ENCODE measurements around the gene GABRA5.

GABRA5 gene

DNA sequence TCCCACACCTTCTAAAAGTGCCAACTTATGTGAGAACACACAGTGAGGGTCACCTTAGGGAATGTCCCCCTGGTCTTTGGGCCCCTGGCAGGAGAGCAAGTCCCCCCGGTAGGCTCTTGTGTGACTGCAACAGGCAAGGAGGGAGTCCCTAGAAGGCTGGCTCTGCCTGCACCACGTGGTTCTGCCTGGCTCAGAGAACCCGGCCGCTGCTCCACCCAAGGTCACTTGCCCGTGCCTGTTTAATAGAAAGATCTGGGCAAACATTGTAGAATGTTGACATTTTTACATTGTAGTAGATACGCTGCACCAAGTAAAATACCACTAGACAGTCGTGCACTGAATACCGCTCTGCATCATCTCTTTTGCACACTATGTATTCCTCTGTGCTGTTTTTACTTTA, 21.9 kb downstream of the GABRA5 start:
- TF ChIP-seq, protein P1, sequence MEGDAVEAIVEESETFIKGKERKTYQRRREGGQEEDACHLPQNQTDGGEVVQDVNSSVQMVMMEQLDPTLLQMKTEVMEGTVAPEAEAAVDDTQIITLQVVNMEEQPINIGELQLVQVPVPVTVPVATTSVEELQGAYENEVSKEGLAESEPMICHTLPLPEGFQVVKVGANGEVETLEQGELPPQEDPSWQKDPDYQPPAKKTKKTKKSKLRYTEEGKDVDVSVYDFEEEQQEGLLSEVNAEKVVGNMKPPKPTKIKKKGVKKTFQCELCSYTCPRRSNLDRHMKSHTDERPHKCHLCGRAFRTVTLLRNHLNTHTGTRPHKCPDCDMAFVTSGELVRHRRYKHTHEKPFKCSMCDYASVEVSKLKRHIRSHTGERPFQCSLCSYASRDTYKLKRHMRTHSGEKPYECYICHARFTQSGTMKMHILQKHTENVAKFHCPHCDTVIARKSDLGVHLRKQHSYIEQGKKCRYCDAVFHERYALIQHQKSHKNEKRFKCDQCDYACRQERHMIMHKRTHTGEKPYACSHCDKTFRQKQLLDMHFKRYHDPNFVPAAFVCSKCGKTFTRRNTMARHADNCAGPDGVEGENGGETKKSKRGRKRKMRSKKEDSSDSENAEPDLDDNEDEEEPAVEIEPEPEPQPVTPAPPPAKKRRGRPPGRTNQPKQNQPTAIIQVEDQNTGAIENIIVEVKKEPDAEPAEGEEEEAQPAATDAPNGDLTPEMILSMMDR (conservative IDR thresholded peaks at IDR 0.05; ENCODE audit: low read depth, low read length), result no peak
- DNase-seq (ENCODE audit: low read depth), result no peak
- no peak overlapping the region for H3K4me3 ChIP-seq (ENCODE audit: low read length)

DNA sequence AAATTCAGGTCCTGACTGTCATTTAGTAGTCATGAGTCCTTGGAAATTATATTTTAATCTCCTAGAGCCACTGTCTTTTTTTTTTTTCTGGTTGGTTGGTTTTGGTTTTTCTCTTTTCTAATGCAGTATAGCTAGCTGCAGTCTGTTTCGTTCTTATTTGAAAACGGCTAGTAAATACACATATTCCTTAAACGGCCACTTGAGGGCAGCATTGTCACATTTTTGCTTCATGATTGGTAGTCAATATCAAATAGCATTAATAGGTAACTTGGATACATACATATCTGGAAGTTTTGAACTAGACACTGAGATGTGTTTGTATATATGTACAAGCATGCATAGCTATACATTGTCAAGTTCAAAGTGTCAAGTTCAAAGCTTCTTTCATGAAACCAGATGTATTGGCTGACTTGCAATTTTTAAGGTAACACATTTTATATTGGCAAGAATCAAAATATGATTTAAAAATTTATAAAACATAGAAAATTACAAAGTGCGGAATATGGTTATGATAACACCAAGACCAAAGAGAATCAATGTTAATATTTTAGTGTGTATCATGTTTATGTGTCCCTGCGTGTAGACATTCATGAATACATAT, 22.5 kb downstream of the GABRA5 start:
- no peak overlapping the region for H3K4me3 ChIP-seq (ENCODE audit: low read length)
- DNase-seq (ENCODE audit: low read depth), result peak; percentile 24
- TF ChIP-seq, protein P1 (conservative IDR thresholded peaks at IDR 0.05; ENCODE audit: low read depth, low read length), result peak; percentile 58

DNA sequence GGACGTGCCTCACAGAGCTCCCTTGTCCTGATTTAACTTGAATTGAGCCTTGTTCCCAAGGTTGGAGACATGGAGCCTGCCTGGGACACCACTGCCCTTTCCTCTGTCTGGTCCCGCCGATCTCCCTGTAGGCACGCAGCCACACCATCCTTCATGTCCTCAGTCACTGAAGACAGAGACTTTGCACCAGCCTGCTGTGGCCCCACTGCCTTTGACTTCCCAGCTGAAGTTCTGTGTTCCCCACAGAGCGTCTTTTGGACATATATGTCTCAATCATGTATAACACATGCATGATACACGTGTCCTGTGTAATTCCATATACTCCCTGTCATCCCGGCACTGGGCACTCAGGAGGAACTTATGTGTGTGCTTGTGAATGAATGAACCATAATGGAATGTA, 23.6 kb downstream of the GABRA5 start:
- TF ChIP-seq, protein P1 (conservative IDR thresholded peaks at IDR 0.05; ENCODE audit: low read depth, low read length), result no peak
- no peak for DNase-seq (ENCODE audit: low read depth)
- H3K4me3 ChIP-seq (ENCODE audit: low read length), result no peak overlapping the region

DNA sequence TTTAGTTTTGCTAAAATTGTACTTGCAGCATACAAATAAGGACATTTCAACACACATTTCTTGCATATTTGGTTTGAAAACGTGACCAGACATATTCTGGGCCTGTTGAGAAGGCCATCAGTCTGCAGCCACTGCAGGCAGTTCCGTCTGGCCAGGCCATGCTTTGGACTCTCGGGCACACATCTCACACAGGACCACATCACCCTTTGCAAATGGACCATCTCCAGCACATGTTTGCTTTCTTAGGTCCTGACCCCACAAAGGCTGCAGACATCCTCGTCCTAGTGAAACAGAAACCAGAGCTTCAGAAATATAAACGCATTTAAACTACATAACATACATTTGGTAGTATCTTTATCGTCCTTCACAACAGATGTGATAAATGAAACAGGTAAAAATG, 24.1 kb downstream of the GABRA5 start:
- no peak overlapping the region for H3K4me3 ChIP-seq (ENCODE audit: low read length)
- DNase-seq (ENCODE audit: low read depth), result no peak
- TF ChIP-seq, protein P1 (conservative IDR thresholded peaks at IDR 0.05; ENCODE audit: low read depth, low read length), result no peak

DNA sequence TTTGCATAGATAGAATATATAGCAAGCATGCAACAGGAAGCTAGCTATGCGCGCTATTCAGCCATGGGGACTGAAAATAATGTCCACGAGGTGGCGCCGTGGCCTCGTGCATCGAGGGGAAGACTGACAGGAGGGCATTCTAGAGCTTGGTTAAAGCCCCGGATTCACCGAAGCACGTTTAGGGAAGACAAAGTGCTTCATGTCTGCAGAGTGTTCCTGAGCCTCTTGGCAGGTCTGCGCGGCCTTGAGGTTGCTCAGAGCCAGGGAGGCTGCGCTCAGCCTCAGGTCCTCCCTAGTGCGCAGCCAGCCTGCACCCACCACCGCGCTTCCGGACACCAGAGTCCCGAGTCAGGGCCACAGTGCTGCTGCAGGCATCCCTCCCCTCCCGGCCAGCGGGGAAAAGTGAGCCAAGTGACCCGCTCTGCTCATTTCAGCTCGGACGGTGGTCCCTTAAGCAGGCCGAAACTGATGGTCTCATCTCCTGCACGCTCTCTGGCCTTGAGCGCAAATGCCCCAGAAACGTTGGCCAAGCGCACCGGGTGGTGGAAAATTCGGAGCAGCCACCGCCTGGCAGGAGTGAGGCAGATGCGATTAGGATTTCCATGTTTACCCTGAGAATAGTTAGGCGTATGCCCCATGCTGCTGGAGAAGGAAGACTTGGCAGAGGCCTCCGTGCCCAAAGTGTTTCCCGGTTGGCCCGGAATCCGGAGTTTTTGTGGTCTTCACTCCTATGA, 24.8 kb downstream of the GABRA5 start:
- peak; percentile 39 for DNase-seq (ENCODE audit: low read depth)
- H3K4me3 ChIP-seq (ENCODE audit: low read length), result peak overlapping the region; percentile 51

DNA sequence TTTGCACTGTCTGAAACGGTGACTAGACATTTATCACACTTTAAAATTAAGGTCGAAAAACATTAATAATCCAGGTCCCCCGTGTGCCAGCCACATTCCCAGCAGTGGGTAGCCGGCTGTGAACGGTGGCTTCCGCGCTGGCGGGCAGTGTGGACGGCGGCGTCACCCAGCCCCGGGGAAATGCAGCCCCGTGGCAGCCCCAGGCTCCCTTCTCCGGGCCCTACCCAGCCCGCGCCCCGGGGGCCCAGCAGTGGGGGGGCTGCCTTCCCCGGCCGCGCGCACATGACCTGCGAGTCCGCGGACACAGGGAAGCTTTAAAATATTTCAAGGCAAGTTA, 25.3 kb downstream of the GABRA5 start:
- DNase-seq (ENCODE audit: low read depth), result no peak
- H3K4me3 ChIP-seq (ENCODE audit: low read length), result peak overlapping the region; percentile 51
- TF ChIP-seq, protein P1 (conservative IDR thresholded peaks at IDR 0.05; ENCODE audit: low read depth, low read length), result no peak

More for the DNA sequence above, 24.8 kb downstream of the GABRA5 start:
- TF ChIP-seq, protein P1 (conservative IDR thresholded peaks at IDR 0.05; ENCODE audit: low read depth, low read length), result peak; percentile 87

DNA sequence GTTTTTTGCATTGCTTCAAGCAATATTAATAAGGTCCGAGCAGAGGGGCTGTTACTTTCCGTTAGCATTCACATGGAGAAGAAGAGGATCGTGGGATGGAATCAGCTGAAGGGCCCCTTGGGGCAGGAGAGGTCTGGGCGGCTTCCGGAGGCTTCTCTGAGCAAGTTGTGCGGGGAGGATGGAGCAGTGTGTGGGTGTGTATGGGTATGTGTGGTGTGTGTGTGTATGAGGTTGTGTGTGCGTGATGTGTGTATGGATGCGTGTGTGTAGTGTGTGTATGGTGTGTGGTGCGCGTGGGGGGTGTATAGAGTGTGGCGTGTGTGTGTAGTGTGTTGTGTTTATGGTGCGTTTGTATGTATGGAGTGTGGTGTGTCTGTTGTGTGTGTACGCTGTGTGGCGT, 25.8 kb downstream of the GABRA5 start:
- no peak for DNase-seq (ENCODE audit: low read depth)
- TF ChIP-seq, protein P1 (conservative IDR thresholded peaks at IDR 0.05; ENCODE audit: low read depth, low read length), result no peak
- H3K4me3 ChIP-seq (ENCODE audit: low read length), result no peak overlapping the region

All from retinal pigment epithelial cell (primary cell).